Inflammatory macrophage treated with lipopolysaccharide for 1 hour (primary cell): ENCODE data around the gene MDGA2.
A peak's percentile ranks its signal among the peaks of the same experiment; 100 is the strongest.

Experiments used
- DNase-seq, 2 donors: peaks; one replicate each; pipeline ENCODE4 v3.0.0-alpha.2; 2020 to 2022

The MDGA2 gene

DNA sequence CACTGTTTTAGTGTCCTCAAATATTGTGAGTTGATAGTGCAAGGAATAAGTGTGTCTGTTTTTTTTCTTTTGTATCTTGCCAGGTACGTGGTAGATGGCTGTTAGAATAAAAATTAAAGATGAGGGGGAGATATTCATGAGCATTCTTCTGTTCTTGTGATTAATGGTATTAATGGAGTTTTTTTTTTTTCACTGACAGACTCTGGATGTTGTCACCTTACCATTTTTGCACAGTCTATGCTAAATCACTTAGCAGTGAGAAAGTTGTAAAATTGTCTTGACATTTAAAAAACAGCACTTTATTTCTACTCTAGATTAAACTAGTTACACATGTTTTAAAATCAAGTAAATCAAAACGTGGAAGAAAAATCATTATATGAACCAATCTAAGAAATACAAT lies 204.3 kb downstream of the MDGA2 start:
- DNase-seq, result no peak

GRCh38 chr14:47466916-47467315 lies 208.5 kb downstream of the MDGA2 start:
- no peak for DNase-seq

GRCh38 chr14:47454025-47454424 lies 221.4 kb downstream of the MDGA2 start:
- no peak for DNase-seq

GRCh38 chr14:47447076-47447475 lies 228.3 kb downstream of the MDGA2 start:
- DNase-seq, result no peak

DNA sequence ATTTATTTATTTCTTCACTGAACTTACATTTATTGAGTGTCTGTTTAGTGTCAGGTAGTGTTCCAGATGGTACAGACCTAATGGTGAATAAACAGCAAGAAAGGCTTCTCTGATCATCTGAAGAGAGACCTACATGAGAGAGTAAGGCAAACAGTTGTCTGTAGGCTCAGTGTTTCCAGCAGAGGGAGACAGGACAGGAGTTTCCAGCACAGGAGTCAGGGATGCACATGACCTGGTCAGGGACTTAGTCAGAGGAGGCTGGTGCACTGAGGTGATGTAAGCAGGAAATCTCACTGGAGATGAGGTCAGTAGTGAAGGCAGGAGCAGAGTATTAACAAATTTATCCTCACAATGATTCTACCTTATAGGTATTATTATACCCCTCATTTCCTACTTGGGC lies 233.2 kb downstream of the MDGA2 start:
- no peak for DNase-seq

- DNase-seq, result no peak
Observed at GRCh38 chr14:47439953-47440352, 235.5 kb downstream of the MDGA2 start.

- DNase-seq, result no peak
Observed at GRCh38 chr14:47438650-47439140, 236.7 kb downstream of the MDGA2 start.

DNA sequence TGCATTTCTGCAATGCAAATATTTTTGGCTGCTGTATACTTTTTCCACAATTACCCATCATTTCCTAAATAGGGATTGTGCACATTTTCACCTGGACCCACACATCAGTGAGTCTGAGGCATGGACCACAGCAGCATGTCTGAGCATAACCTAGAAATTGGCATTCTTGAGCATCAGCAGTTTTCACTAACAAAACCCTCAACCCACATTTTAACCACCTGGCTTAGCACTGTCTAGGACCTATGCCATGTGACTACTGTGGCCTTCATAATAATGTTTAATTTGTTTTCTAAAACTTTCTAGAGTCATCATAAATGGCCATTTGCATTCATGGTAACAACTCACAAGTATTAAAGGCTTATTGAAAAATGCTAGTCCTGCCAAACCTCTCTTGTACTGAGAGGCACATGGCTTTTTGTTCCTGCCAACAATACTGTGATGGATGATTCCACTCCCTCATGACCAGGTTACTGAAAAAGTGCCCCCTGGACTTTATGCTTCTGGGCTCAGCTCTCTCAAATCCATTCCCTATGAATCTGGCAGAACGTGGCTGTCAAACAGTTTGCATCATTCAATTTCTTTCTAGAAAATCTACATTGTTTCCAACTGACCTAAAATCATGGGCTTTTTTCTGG lies 240.0 kb downstream of the MDGA2 start:
- no peak for DNase-seq

DNA sequence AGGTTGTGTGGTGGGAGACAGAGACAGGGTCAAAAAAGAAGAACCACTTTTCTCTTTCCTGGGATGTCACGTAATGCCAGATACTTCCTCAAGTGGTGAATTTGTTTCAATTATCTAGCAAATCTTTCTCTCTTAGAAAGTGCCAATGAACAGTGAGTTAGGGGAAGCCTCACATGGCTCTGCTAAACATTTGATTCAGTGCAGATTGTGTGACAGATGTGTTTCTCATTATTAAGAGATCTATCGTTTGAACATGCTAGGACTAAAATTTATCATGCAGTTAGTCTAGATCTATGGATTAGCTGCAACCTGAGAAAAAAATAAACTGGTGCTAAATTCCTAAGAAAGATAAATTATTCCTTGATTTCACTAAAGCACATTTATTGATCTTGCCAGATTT lies 247.8 kb downstream of the MDGA2 start:
- no peak for DNase-seq

GRCh38 chr14:47425302-47425701 lies 250.1 kb downstream of the MDGA2 start:
- DNase-seq, result no peak

GRCh38 chr14:47422191-47422590 lies 253.2 kb downstream of the MDGA2 start:
- no peak for DNase-seq

- DNase-seq, result no peak
Observed at GRCh38 chr14:47411523-47411922, 263.9 kb downstream of the MDGA2 start.

- DNase-seq, result no peak
Observed at GRCh38 chr14:47392326-47392725, 283.1 kb downstream of the MDGA2 start.

DNA sequence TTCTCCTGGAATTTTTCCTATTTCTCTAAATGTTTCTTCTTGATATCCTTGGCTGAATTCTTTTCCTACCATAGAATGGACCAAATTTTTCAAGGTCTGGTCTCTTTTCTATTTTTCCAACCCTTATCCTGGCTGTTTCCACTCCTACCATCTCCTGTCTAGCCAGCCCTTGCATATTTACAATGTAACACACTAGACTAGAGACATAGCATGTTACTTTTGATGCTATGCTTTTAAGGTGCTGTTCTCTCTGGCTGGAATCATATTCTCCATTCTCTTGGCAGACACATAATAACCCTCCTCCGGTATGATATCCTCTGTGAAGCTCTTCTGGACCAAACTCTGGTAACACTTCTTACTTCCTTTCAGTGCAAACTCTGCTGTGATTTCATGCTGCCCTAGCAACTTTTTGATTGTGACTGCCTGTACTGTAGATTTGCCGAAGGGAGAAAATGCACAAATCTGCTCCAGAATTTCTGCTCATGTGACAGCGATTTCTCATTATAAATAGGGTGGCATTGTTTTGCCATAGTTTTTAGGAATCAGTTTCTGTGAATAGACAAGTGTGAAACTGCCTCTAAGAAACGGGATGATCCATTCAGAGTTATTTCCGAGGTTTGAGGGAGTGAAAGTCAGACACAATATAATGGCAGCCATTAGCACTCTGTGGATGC lies 284.4 kb downstream of the MDGA2 start:
- DNase-seq, result no peak

- no peak for DNase-seq
Observed at GRCh38 chr14:47389535-47389934, 285.9 kb downstream of the MDGA2 start.

- no peak for DNase-seq
Observed at GRCh38 chr14:47366006-47366405, 309.4 kb downstream of the MDGA2 start.

DNA sequence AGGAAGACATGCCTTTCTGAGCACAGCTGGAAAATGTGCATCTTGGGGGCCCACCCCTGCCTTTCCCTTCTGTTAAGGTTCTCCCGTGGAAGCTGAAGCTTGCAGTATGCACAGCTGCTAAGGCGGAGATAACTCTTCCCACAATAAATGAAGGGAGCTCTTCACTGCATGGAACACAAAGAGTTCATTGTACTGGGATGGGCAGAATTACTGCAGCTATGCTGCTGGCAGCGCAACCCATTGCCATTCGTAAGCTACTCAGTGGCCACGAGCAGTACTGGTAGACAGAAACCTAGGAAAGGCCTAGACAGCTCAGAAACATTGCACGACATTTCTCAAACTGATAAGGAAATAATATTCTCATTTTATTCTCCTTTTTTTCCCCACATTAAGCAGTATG lies 310.2 kb downstream of the MDGA2 start:
- no peak for DNase-seq

DNA sequence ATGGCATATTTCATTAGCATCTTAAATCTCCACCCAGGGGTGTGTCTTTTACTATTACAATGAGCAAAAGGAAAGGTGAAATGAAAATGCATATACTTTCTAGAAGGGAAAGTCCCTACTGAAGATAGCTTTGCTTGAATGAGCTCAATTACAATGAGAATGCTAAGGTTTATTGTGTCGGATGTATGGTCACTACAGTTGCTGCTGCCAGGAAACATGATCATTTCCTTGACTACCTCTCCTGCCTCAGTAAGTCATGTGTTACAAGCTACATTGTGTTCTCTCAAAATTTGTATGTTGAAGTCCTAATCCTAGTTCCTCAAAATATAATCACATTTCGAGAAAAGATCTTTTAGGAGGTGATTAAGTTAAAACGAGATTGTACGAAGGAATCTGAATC lies 322.2 kb downstream of the MDGA2 start:
- no peak for DNase-seq

DNA sequence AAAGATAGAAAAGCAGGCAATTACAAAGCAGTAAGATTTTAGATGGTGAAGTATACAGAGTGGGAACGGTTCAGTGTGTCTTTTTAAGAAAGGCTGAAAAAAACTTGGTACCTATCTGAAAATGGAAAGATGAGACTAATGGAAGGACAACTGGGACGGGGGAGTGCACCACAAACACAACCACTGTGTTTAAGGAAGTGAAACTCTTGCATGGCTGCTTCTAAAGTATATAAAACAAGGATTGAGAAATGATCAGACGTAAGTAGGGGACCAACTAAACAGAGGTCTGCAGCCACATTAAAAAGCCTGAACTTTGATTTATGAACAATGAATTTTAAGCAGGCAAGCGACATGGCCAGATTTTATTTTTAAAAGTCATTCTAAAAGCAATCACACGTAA lies 328.6 kb downstream of the MDGA2 start:
- DNase-seq, result peak; percentile 2 to 17

DNA sequence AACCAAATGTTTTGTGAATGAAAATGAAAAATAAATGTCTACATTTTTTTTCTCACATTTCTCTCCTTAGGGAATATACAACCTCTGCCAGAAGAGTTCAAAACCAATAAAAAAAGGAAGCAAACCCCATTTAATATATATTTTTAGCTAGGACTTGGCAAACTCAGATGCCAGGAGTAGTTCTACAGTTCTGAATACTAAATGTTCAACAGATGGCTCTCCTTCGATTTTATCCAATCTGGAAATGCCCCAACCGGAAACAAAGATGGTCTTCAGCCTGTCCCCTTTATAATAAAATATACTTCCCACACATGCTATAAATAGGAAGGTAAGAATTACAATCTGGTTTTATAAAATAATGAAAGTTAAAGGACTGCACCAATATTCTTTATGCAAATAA lies 330.4 kb downstream of the MDGA2 start:
- DNase-seq, result no peak

DNA sequence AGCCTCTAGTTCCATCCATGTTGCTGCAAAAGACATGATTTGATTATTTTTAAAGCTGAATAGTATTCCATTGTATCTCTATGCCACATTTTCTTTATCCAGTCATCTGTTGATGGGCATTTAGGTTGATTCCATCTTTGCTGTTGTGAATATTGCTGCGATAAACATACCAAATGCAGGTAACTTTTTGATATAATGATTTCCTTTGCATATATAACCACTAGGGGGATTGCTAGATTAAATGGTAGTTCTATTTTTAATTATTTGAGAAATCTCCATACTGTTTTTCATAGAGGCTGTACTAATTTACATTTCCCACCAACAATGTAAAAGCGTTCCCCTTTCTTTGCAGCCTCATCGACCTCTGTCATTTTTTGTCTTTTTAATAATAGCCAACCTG lies 342.5 kb downstream of the MDGA2 start:
- no peak for DNase-seq

DNA sequence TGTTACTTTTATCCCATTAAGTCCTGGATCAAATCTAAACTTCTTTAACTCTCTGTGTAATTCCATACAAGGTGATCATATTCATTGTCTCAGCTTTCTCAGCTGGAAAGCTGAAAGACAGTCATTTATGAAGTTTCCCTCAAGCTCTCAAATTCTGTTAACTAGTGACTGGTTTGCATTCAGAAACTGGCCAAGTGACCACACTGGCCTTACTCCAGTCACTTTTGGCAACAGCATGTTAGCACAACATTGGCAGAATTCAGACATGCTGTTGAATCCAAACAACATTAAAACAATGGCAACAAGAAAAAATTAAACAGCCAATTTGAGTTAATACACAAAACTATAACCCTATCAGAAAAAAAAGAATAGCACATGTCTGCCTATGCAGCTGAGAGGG lies 343.3 kb downstream of the MDGA2 start:
- DNase-seq, result no peak

- no peak for DNase-seq
Observed at GRCh38 chr14:47328376-47328775, 347.0 kb downstream of the MDGA2 start.

- no peak for DNase-seq
Observed at GRCh38 chr14:47327336-47327735, 348.1 kb downstream of the MDGA2 start.

DNA sequence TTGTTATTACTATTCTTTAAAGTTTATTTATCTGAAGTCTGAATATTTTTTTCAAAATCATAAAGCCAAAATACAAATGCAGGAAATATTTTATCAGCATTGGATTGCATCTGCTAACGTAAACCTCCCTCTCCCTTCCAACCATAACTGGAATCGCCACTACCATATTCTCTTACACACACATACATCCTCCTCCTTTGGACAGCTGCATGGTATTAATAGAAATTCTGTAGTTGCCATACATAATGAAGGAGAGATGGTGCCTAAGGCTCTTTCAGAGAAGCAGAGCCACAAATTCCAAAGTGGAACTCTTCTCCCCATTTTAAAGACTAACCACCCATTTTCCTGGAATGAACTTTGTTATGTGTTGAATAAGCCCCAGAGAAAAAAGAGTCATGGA lies 352.7 kb downstream of the MDGA2 start:
- DNase-seq, result no peak
